SK-N-MC (cell line): ENCODE data around the gene KMT5C.
A peak's percentile ranks its signal among the peaks of the same experiment; 100 is the strongest.

Source experiments
- DNase-seq: peaks from one replicate; pipeline ENCODE4 v3.0.0-alpha.2; 2011; ENCODE audit warnings: low read depth, low spot score
- H3K27ac ChIP-seq: fragments of 200-600 bp; sonication (generic); 2 replicates; pipeline ENCODE4 v1.5.1; 2016; ENCODE audit warnings: mixed run types
- H3K36me3 ChIP-seq: fragments of 200-600 bp; sonication (generic); 2 replicates; pipeline ENCODE4 v1.6.1; 2017; ENCODE audit warnings: antibody characterized with exemption, low read length, mixed read lengths; ENCODE audit not compliant: insufficient read depth
- H3K4me3 ChIP-seq: fragments of 200-600 bp; sonication (generic); 2 replicates; pipeline ENCODE4 v1.5.1; 2016
- H3K9ac ChIP-seq: fragments of 200-600 bp; sonication (generic); 2 replicates; pipeline ENCODE4 v1.8.0; 2017; ENCODE audit warnings: mixed run types, mixed read lengths; ENCODE audit not compliant: insufficient read length
- H3K9me3 ChIP-seq: fragments of 200-600 bp; sonication (generic); 2 replicates; pipeline ENCODE4 v1.6.1; 2017; ENCODE audit warnings: low read depth, mild to moderate bottlenecking, antibody characterized with exemption, low read length, moderate library complexity, mixed read lengths
- EZH2 ChIP-seq: fragments of 200-600 bp; sonication (generic); IDR thresholded peaks from one replicate; pipeline ENCODE4 v1.6.1; 2017; ENCODE audit warnings: antibody characterized with exemption
- FOXP2 ChIP-seq: optimal IDR thresholded peaks from 2 replicates; pipeline ENCODE3; 2011; ENCODE audit warnings: mild to moderate bottlenecking, moderate library complexity; ENCODE audit not compliant: insufficient read depth; ENCODE audit errors: extremely low read length, control extremely low read depth
- POLR2AphosphoS5 ChIP-seq: IDR thresholded peaks from 2 replicates; pipeline ENCODE4 v1.6.1; 2012; ENCODE audit warnings: mild to moderate bottlenecking, low read depth, low read length, borderline replicate concordance

The KMT5C gene

GRCh38 chr19:55339889-55340783, 460 bp downstream of the KMT5C start:
- peak overlapping the region; percentile 65 for H3K27ac ChIP-seq
- no peak for DNase-seq
- TF ChIP-seq EZH2 (no peak), POLR2AphosphoS5 (peak; percentile 76), FOXP2 (no peak)
- H3K4me3 ChIP-seq: peak overlapping the region; percentile 81
- no peaks in the 10 kb centered on the region; the same call in 1 of the 2 replicates for H3K36me3 ChIP-seq
- H3K9me3 ChIP-seq: no peaks in the 10 kb centered on the region
- H3K9ac ChIP-seq: peak overlapping the region; percentile 86

- H3K36me3 ChIP-seq: no peaks in the 10 kb centered on the region; the same call in 1 of the 2 replicates
- no peak overlapping the region for H3K27ac ChIP-seq
- TF ChIP-seq EZH2: no peak
- no peak; the same call in 1 of the 2 replicates for TF ChIP-seq POLR2AphosphoS5
- no peak for TF ChIP-seq FOXP2
- peak overlapping the region; percentile 81 for H3K4me3 ChIP-seq
- H3K9me3 ChIP-seq: no peaks in the 10 kb centered on the region
- no peak for DNase-seq
- H3K9ac ChIP-seq: peak overlapping the region; percentile 86
Observed at GRCh38 chr19:55340784-55341147, 1.1 kb downstream of the KMT5C start.

GRCh38 chr19:55341171-55341588, 1.5 kb downstream of the KMT5C start:
- TF ChIP-seq POLR2AphosphoS5 (no peak; the same call in 1 of the 2 replicates), FOXP2 (no peak), EZH2 (no peak)
- no peak for DNase-seq
- H3K9me3 ChIP-seq: no peaks in the 10 kb centered on the region

GRCh38 chr19:55341595-55342531, 2.2 kb downstream of the KMT5C start:
- Histone ChIP-seq H3K9me3 (no peaks in the 10 kb centered on the region), H3K9ac (no peak overlapping the region), H3K27ac (no peak overlapping the region), H3K4me3 (peak overlapping the region; percentile 81), H3K36me3 (no peaks in the 10 kb centered on the region; the same call in 1 of the 2 replicates)
- no peak for DNase-seq
- TF ChIP-seq POLR2AphosphoS5 (no peak), FOXP2 (no peak), EZH2 (no peak)

More at GRCh38 chr19:55341171-55341588, 1.5 kb downstream of the KMT5C start:
- Histone ChIP-seq H3K36me3 (no peaks in the 10 kb centered on the region; the same call in 1 of the 2 replicates), H3K9ac (peak overlapping the region; percentile 86), H3K27ac (no peak overlapping the region), H3K4me3 (peak overlapping the region; percentile 81)

GRCh38 chr19:55344444-55344843, 4.8 kb downstream of the KMT5C start:
- Histone ChIP-seq H3K4me3 (no peak overlapping the region), H3K27ac (no peak overlapping the region), H3K9me3 (no peaks in the 10 kb centered on the region), H3K36me3 (no peaks in the 10 kb centered on the region; the same call in 1 of the 2 replicates), H3K9ac (no peak overlapping the region)
- DNase-seq: no peak
- no peak for TF ChIP-seq FOXP2
- no peak for TF ChIP-seq EZH2
- no peak for TF ChIP-seq POLR2AphosphoS5

GRCh38 chr19:55345101-55345817, 5.6 kb downstream of the KMT5C start:
- H3K9me3 ChIP-seq: no peaks in the 10 kb centered on the region
- TF ChIP-seq POLR2AphosphoS5: no peak
- TF ChIP-seq FOXP2: no peak
- no peak for TF ChIP-seq EZH2
- no peaks in the 10 kb centered on the region; the same call in 1 of the 2 replicates for H3K36me3 ChIP-seq
- H3K4me3 ChIP-seq: no peak overlapping the region
- no peak for DNase-seq
- H3K9ac ChIP-seq: no peak overlapping the region
- H3K27ac ChIP-seq: no peak overlapping the region

- Histone ChIP-seq H3K4me3 (no peak overlapping the region), H3K27ac (no peak overlapping the region), H3K36me3 (no peaks in the 10 kb centered on the region; the same call in 1 of the 2 replicates), H3K9me3 (no peaks in the 10 kb centered on the region), H3K9ac (no peak overlapping the region)
- TF ChIP-seq FOXP2 (no peak), POLR2AphosphoS5 (no peak), EZH2 (no peak)
- no peak for DNase-seq
Observed at GRCh38 chr19:55345818-55346724, 6.4 kb downstream of the KMT5C start.
